ENCODE measurements around the gene SPR. TPM values are rescaled to one million over a fixed set of nuclear protein-coding genes. Genes with fewer than 3 reads are reported as not detected.

SPR gene
- total and polyA plus RNA-seq, 2 of the 13 experiments (the other 11 are each of a cell fraction or from before 2014, with no cell fraction given): 34.0 to 96.0 TPM

DNA sequence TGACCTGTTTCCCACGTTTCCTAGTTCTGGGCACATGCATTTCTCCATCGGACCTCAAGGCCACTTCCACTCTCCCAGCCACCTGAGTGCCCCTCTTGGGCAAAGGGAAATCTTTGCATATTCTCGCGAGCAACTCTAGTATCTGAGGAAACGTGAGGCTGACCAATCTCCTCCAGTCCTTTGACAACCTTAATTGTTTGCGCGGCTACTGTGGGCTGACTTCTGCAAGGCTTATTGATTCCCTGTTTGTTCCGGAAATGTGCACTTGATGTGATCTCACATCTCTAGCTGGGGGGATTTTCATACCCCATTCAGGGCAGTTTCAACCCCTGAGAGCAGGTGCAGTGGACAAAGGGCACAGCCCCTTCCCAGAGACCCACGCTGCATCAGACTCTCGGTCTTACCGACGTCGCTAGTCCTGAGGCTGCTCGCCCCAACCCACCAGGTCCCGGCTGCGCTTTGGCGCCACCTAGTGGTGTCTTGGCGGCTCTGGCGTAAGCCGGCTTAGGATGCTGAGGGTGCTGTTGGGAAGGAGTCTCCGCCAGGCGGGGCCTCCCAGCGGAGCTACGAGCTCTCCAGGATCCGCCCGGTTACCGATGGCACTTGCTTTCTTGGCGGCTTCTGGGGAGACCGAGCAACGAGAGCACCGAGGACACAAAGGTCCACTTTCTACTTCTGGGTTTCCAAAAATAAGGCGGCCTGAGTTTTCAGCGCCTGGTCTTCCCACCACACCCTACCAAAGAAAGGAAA lies 24.8 kb upstream of the SPR start (continued):
- TF ChIP-seq, protein P1, sequence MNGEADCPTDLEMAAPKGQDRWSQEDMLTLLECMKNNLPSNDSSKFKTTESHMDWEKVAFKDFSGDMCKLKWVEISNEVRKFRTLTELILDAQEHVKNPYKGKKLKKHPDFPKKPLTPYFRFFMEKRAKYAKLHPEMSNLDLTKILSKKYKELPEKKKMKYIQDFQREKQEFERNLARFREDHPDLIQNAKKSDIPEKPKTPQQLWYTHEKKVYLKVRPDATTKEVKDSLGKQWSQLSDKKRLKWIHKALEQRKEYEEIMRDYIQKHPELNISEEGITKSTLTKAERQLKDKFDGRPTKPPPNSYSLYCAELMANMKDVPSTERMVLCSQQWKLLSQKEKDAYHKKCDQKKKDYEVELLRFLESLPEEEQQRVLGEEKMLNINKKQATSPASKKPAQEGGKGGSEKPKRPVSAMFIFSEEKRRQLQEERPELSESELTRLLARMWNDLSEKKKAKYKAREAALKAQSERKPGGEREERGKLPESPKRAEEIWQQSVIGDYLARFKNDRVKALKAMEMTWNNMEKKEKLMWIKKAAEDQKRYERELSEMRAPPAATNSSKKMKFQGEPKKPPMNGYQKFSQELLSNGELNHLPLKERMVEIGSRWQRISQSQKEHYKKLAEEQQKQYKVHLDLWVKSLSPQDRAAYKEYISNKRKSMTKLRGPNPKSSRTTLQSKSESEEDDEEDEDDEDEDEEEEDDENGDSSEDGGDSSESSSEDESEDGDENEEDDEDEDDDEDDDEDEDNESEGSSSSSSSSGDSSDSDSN (CRISPR knock-in tag; IDR thresholded peaks at IDR 0.05): peak; percentile 83
- TF ChIP-seq ZFP90 (CRISPR knock-in tag; IDR thresholded peaks at IDR 0.05; ENCODE audit: borderline replicate concordance) (no peak), PTBP1 (IDR thresholded peaks at IDR 0.05; ENCODE audit: low read depth, low read length, poor library complexity, severe bottlenecking) (peak; percentile 77), STAG1 (CRISPR knock-in tag; IDR thresholded peaks at IDR 0.05) (peak; percentile 89), ZNF337 (CRISPR knock-in tag; IDR thresholded peaks at IDR 0.05; ENCODE audit: borderline replicate concordance, low read depth) (no peak), SAP130 (CRISPR knock-in tag; IDR thresholded peaks at IDR 0.05; ENCODE audit: low read depth) (peak; percentile 64), GATA4 (IDR thresholded peaks at IDR 0.05; ENCODE audit: borderline replicate concordance, low read depth) (no peak), ZNF841 (CRISPR knock-in tag; IDR thresholded peaks at IDR 0.05; ENCODE audit: borderline replicate concordance) (no peak), IRF2 (CRISPR knock-in tag; IDR thresholded peaks at IDR 0.05) (peak; percentile 72; the same call in 1 of the 2 replicates), NFYB (CRISPR knock-in tag; IDR thresholded peaks at IDR 0.05) (no peak; the same call in 1 of the 2 replicates), PHB2 (IDR thresholded peaks at IDR 0.05; ENCODE audit: partially characterized antibody) (no peak), HCFC1 (IDR thresholded peaks at IDR 0.05; ENCODE audit: low read depth, low read length) (no peak), MATR3 (CRISPR knock-in tag; IDR thresholded peaks at IDR 0.05) (no peak), ZSCAN12 (CRISPR knock-in tag; IDR thresholded peaks at IDR 0.05) (no peak), ZSCAN25 (CRISPR knock-in tag; IDR thresholded peaks at IDR 0.05) (peak; percentile 57; the same call in 1 of the 2 replicates), ZFP41 (CRISPR knock-in tag; IDR thresholded peaks at IDR 0.05; ENCODE audit: borderline replicate concordance) (no peak), ZNF432 (CRISPR knock-in tag; IDR thresholded peaks at IDR 0.05; ENCODE audit: borderline replicate concordance) (no peak)
- TF ChIP-seq, protein P2, sequence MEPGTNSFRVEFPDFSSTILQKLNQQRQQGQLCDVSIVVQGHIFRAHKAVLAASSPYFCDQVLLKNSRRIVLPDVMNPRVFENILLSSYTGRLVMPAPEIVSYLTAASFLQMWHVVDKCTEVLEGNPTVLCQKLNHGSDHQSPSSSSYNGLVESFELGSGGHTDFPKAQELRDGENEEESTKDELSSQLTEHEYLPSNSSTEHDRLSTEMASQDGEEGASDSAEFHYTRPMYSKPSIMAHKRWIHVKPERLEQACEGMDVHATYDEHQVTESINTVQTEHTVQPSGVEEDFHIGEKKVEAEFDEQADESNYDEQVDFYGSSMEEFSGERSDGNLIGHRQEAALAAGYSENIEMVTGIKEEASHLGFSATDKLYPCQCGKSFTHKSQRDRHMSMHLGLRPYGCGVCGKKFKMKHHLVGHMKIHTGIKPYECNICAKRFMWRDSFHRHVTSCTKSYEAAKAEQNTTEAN (CRISPR knock-in tag; conservative IDR thresholded peaks at IDR 0.05): no peak
- TF ChIP-seq, protein P3, sequence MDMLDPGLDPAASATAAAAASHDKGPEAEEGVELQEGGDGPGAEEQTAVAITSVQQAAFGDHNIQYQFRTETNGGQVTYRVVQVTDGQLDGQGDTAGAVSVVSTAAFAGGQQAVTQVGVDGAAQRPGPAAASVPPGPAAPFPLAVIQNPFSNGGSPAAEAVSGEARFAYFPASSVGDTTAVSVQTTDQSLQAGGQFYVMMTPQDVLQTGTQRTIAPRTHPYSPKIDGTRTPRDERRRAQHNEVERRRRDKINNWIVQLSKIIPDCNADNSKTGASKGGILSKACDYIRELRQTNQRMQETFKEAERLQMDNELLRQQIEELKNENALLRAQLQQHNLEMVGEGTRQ (IDR thresholded peaks at IDR 0.05; ENCODE audit: low read depth, low read length): no peak
- TF ChIP-seq, protein P3 (CRISPR knock-in tag; IDR thresholded peaks at IDR 0.05; ENCODE audit: borderline replicate concordance): no peak
- TF ChIP-seq, protein P4, sequence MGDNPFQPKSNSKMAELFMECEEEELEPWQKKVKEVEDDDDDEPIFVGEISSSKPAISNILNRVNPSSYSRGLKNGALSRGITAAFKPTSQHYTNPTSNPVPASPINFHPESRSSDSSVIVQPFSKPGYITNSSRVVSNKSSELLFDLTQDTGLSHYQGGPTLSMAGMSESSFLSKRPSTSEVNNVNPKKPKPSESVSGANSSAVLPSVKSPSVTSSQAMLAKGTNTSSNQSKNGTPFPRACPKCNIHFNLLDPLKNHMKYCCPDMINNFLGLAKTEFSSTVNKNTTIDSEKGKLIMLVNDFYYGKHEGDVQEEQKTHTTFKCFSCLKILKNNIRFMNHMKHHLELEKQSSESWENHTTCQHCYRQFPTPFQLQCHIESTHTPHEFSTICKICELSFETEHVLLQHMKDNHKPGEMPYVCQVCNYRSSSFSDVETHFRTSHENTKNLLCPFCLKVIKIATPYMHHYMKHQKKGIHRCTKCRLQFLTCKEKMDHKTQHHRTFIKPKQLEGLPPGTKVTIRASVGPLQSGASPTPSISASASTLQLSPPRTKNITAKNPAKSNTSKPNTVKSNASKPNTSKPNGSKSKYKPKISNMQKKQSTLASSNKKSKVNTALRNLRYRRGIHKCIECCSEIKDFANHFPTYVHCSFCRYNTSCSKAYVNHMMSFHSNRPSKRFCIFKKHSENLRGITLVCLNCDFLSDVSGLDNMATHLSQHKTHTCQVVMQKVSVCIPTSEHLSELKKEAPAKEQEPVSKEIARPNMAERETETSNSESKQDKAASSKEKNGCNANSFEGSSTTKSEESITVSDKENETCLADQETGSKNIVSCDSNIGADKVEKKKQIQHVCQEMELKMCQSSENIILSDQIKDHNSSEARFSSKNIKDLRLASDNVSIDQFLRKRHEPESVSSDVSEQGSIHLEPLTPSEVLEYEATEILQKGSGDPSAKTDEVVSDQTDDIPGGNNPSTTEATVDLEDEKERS (CRISPR knock-in tag; IDR thresholded peaks at IDR 0.05): peak; percentile 43; the same call in 1 of the 2 replicates
